ENCODE data around the gene HLA-A.
"Not testable (repeated sequence)": the region's sequence is repeated elsewhere in the genome, so short reads cannot be mapped to it uniquely, and the experiment has no call there.

Gene HLA-A

DNA sequence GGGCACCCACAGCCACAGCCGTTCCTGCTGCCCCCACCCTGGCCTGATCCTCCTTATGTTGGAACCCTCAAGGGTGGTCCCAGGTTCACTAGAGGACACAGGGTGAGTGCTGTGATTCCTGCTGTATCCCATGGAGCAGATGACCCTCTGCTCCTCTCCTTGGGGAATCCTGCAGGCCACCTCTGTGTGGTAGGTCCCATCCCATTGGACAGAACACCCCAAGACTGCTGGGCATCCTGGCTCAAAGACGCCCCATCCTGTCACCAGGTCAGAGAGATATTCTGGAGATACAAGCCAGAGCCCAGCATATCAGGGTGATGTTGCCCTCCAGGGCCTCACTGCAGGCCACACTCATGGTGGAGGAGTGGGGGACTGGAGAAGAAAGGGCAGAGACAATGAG lies 28.4 kb downstream of the HLA-A start:
- TF ChIP-seq, protein P1, sequence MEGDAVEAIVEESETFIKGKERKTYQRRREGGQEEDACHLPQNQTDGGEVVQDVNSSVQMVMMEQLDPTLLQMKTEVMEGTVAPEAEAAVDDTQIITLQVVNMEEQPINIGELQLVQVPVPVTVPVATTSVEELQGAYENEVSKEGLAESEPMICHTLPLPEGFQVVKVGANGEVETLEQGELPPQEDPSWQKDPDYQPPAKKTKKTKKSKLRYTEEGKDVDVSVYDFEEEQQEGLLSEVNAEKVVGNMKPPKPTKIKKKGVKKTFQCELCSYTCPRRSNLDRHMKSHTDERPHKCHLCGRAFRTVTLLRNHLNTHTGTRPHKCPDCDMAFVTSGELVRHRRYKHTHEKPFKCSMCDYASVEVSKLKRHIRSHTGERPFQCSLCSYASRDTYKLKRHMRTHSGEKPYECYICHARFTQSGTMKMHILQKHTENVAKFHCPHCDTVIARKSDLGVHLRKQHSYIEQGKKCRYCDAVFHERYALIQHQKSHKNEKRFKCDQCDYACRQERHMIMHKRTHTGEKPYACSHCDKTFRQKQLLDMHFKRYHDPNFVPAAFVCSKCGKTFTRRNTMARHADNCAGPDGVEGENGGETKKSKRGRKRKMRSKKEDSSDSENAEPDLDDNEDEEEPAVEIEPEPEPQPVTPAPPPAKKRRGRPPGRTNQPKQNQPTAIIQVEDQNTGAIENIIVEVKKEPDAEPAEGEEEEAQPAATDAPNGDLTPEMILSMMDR (conservative IDR thresholded peaks at IDR 0.05) = no peak
- no peak overlapping the region for H3K27ac ChIP-seq

DNA sequence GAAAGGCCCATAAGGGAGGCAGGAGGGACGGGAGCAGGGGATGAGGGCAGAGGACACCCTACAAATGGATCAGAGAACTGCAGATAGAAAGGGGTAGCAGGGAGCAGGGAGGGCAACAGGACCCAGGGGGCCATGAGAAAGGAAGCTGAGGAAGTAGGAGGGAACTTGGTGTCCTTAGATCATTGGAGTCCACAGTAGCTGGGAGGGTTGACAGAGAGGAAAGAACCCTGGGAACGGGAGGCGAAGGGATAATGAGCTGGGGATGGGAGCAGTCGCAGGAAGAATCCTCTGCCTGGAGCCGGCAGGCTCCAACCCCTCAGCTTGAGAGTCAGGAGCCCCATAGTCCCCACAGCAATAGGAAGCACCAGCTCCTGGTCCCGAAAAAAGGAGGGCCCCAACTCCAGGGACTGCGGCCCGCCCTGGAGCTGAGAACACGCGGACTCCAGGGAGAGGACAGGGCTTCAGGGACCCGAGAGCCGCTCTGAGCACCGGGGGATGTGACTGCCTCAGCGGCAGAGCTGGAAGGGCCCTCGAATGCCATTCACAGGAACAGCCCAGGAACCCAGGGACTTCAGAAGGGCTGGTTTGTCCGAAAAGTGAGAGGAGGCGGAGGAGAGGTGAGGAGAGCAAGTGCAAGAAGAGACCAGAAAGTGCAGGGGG lies 32.7 kb downstream of the HLA-A start:
- no peak overlapping the region for H3K27ac ChIP-seq
- TF ChIP-seq, protein P1 (conservative IDR thresholded peaks at IDR 0.05) = no peak

DNA sequence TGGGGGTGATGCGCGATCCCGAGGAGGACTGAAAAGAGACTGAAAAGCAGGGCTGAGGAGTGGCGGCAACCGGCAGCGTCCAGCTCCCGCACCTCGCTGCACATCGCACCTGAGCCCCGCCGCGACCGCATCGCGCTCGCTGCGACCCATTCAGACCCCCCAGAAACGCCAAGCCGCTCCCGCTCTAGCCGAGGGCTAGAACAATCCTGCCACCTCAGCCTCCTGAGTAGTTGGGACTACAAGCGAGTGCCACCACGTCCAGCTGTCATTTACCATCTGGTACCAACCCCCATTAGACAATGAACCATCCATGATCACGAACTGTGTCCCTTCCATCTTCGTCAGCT lies 33.2 kb downstream of the HLA-A start:
- TF ChIP-seq, protein P1 (conservative IDR thresholded peaks at IDR 0.05) = no peak
- no peak overlapping the region for H3K27ac ChIP-seq

DNA sequence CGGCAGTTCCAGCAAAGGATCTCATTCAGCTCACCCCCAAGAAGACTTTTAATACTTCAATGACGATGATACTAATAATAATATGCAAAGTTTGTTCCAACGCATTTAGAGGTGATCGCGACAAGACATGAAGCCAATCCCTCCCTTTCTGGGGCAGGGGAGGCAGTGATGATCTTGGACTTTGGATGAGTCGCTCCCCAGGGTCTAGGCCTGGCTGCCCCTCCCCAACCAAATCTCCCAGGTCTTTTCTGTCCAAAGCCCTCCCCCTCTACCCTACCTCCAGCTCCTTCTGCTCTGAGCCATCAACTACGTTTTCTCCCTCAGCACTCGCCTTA lies 33.9 kb downstream of the HLA-A start:
- TF ChIP-seq, protein P1 (conservative IDR thresholded peaks at IDR 0.05) = no peak
- peak overlapping the region; percentile 77 for H3K27ac ChIP-seq

DNA sequence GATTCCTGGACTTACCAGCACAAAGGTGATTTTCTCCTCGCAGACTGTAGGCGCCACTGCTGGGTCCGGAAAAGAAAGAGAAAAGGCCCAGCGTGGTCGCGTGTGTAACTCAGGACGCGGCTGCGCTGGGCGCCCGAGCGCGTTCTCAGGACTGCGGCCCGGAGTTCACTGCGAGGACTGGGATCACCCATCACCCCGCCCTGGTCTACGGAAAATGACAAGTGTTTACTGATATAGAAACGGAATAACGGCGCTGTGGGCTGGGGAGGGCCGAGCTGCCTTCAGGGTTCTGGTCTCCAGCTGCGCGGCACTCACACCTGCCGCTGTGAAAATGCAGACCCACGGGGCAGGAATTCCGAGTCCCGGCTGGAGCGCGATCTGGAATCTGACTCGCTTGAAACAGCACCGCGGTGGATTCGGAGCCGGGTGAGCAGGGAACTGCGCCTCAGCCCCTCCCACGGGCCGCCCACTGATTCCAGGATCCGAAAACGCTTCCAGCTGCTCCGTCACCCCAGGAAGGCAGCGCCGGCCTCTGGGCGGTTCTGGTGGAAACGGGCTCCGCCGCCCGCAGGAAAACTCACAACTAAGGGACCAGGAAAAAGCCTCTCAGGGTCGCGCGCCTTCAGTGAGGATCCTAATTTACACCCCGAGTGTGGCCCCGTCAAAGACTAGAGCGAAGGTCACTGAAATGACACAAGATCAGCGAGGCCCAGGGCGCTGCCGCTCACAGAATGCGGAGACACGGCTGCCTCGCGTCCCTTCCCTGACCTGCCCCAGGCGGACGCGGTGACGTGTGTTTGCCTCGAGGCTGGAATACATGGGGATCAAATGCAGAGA lies 34.5 kb downstream of the HLA-A start:
- TF ChIP-seq, protein P1 (conservative IDR thresholded peaks at IDR 0.05) = peak; percentile 68
- peak overlapping the region; percentile 77 for H3K27ac ChIP-seq

DNA sequence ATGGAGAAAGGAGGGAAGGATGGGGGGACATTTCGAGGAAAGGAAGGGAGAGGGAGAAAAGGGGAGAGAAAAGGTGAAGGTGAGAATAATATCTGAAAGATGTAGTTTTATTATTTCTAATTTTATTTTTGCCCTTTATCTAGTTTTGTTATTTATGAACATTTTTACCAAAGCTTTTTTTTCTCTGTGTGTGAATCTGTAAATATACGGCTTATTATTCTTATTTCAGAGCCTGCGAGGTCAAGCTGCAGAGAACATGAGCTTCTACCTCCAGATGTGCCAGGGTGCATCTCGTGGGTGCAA lies 35.0 kb downstream of the HLA-A start:
- peak overlapping the region; percentile 77 for H3K27ac ChIP-seq
- TF ChIP-seq, protein P1 (conservative IDR thresholded peaks at IDR 0.05) = no peak

DNA sequence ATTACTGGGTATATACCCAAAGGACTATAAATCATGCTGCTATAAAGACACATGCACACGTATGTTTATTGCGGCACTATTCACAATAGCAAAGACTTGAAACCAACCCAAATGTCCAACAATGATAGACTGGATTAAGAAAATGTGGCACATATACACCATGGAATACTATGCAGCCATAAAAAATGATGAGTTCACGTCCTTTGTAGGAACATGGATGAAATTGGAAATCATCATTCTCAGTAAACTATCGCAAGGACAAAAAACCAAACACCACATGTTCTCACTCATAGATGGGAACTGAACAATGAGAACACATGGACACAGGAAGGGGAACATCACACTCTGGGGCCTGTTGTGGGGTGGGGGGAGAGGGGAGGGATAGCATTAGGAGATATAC lies 37.7 kb downstream of the HLA-A start:
- H3K27ac ChIP-seq = not testable (repeated sequence)

DNA sequence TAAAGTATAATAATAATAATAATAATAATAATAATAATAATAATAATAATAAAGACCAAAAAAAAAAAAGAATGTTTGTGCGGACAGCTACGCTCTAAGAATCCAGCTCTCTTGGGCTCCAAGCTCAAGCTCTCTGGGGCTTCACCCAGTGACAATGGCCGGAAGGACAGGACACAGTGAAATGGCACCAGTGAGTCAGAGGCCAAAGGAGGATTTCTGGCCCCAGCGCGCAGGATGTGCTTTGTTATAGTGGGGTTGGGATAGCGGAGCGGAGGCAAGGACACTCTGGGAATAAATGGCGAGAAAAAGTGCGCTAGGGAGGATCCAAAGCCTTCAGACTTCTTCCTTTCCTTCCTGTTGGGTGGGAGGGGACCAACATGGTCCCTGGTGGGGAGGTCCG lies 38.2 kb downstream of the HLA-A start:
- H3K27ac ChIP-seq = no peak overlapping the region
- TF ChIP-seq, protein P1 (conservative IDR thresholded peaks at IDR 0.05) = no peak
